HPDE6-E6E7 (cell line): Measurements from ENCODE around the gene PRTN3.
"Not testable (repeated sequence)": the region's sequence is repeated elsewhere in the genome, so short reads cannot be mapped to it uniquely, and the experiment has no call there.

Source experiments
- DNase-seq: peaks from one replicate; pipeline ENCODE4 v3.0.0; 2011; ENCODE audit warnings: missing footprints; ENCODE audit errors: extremely low spot score

Gene PRTN3

DNA sequence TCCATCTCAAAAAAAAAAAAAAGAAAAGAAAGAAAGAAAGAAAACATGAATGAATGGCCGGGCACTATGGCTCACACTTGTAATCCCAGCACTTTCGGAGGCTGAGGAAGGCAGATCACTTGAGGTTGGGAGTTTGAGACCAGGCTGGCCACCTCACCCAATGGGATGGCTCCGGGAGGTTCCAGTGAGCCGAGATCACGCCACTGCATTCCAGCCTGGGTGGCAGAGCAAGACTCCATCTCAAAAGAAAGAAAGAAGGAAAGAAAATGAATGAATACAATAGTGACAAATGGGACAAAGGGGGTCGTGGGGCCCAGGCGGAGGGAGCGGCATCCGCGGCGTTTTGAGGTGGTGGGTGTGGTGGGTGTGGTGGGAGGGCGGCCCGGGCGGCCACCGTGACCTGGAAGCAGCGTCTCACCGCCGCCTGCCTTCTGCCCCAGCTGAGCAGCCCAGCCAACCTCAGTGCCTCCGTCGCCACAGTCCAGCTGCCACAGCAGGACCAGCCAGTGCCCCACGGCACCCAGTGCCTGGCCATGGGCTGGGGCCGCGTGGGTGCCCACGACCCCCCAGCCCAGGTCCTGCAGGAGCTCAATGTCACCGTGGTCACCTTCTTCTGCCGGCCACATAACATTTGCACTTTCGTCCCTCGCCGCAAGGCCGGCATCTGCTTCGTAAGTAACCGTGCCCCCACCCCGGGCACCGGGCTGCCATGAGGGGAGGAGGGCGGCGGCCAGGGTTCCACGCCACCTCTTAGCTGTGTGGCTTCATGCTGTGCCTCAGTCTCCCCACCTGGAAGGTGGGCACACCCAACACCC, 5.1 kb downstream of the PRTN3 start:
- DNase-seq: no peak

DNA sequence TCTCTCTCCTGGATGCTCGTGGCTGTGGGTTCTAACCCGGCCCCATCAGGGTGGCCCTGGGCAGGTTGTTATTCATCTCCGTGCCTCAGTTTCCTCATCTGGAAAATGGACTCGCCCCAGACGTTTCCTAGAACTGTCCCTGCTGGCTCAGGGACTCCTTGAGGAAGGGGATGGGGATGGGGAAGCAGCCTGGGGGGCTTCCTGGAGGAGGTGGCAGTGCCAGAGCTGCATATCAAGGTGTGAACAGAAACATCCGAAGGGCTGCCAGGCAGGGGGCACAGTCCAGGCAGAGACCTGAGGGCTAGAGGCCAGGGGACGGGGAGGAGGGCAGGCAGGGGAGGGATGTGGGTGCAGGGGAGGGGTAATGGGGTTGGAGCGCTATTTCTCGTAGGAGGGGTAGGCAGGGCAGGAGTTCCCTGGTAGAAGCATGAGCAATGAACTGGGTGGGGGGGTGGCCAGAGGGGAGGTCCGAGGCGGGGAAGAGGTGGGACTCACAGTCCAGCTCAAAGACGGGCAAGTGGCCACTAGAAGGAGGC, 7.7 kb downstream of the PRTN3 start:
- no peak for DNase-seq

DNA sequence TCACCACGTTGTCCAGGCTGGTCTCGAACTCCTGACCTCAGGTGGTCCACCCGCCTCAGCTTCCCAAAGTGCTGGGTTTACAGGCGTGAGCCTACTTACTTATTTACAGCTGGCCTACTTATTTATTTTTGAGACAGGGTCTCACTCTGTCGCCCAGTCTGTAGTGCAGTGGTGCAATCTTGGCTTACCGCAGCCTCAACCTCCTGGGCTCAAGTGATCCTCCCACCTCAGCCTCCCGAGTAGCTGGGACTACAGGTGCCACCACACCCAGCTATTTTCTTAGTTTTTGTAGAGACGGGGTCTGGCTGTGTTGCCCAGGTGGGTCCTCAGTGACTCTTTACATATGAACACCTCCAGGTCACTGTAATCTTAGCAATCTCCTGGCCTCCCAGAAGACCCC, 8.4 kb downstream of the PRTN3 start:
- not testable (repeated sequence) for DNase-seq

DNA sequence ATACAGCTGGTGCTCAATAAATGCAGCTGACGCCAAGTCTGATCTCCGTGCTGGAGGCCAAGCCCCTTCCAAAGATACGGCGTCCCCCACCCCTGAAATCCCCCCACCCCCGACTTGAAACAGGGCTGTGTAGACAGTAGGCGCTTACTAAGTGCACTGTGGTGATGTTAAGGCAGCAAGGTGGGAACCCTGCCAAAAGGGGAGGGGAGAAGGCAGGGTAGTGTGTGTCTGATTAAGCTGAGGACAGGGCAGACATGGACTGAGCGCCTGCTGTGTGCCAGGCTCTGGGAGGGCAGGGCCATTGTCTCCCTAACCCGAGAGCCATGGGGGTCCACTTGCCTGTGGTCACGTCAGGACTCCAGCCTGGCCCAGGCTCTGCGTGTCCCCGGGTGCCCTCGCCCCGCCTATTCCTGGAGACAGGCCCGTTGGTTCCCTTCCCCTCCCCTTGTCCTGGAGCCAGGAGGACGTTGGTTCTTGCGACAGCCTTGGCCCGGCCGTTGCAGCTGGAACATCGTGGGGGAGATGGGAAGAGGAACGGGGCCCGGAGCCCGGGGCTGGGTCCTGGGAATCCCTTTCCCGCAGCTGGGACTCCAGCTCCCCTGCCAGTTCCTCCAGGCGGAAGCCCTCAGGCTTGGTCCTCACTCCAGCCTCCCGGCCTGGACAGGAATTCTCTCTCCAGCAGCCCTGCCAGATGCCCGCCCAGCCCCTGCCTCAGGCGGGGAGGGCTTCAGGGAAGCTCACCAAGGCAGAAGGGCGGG, 9.6 kb downstream of the PRTN3 start:
- DNase-seq: no peak

DNA sequence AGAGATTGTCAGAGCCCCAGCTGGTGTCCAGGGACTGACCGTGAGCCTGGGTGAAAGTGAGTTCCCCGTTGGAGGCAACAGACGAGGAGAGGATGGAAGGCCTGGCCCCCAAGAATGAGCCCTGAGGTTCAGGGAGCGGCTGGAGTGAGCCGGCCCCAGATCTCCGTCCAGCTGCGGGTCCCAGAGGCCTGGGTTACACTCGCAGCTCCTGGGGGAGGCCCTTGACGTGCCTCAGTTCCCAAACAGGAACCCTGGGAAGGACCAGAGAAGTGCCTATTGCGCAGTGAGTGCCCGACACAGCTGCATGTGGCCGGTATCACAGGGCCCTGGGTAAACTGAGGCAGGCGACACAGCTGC, 10.2 kb downstream of the PRTN3 start:
- DNase-seq: no peak

DNA sequence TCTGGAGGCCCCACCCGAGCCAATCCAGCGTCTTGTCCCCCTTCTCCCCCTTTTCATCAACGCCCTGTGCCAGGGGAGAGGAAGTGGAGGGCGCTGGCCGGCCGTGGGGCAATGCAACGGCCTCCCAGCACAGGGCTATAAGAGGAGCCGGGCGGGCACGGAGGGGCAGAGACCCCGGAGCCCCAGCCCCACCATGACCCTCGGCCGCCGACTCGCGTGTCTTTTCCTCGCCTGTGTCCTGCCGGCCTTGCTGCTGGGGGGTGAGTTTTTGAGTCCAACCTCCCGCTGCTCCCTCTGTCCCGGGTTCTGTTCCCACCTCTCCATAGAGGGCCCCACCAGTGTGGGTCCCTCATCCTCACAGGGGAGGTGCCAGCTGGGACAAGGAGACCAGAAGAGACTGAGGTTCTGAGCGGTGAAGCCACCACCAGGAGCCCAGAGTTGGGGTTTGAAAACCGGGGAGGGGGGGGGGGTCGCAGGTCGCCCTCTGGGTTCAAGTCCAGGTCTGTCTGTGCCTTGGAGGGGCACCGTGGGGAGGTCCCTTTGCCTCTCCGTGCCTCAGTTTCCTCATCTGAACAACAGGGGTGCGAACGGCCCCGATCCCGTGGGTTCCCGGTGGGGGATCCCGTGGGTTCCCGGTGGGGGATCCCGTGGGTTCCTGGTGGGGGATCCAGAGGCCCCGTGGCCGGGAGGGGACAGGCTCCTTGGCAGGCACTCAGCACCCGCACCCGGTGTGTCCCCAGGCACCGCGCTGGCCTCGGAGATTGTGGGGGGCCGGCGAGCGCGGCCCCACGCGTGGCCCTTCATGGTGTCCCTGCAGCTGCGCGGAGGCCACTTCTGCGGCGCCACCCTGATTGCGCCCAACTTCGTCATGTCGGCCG, 11.6 kb downstream of the PRTN3 start, which contains the start of gene ELANE:
ELANE (plus strand) TSS at position 168 of the 878 bp plus-strand sequence; CDS start at position 194, 26 bp downstream.
- no peak for DNase-seq

DNA sequence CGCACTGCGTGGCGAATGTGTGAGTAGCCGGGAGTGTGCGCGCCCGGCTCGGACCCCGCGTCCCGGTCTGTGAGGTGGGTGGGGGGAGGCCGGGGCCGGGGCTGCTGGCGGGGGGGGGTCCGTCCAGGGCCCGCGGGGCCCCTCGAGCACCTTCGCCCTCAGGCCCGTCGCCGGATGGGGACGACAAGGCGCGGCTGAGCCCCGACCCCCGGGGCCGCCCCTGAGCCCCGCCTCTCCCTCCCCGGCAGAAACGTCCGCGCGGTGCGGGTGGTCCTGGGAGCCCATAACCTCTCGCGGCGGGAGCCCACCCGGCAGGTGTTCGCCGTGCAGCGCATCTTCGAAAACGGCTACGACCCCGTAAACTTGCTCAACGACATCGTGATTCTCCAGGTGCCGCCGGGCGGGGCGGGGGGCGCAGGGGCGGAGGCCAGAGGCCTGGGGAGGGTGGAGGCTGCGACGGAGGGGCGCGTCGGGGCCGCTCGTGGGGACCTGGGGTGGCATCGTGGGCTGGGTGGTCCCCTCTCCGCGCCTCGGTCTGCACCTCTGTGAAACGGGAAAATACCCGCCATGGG, 12.3 kb downstream of the PRTN3 start:
- no peak for DNase-seq

DNA sequence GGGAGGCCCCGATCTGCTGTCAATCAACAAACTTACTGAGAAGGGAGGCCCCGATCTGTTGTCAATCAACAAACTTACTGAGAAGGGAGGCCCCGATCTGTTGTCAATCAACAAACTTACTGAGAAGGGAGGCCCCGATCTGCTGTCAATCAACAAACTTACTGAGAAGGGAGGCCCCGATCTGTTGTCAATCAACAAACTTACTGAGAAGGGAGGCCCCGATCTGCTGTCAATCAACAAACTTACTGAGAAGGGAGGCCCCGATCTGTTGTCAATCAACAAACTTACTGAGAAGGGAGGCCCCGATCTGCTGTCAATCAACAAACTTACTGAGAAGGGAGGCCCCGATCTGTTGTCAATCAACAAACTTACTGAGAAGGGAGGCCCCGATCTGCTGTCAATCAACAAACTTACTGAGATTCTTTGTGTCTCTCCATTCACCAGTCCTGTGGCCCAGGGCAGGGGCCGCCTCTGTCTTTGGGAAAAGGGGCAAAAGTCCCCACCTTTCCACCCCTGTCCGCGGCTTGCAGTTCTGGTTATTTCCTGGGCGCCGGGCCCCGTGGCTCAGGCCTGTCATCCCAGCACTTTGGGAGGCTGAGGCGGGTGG, 12.9 kb downstream of the PRTN3 start:
- not testable (repeated sequence) for DNase-seq

DNA sequence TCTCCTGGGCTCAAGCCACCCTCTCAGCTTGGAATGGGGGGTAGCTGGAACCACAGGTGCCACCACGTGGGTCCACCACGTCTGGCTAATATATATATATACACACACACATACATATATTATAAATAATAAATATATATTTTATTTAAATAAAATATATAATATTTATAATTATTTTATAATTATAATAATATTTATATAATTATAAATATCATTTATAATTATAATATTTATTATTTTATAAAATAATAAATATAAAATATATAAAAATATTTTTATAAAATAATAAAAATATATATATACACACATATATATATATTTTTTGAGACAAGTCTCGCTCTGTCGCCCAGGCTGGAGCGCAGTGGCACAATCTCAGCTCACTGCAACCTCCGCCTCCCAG, 13.8 kb downstream of the PRTN3 start:
- no peak for DNase-seq

DNA sequence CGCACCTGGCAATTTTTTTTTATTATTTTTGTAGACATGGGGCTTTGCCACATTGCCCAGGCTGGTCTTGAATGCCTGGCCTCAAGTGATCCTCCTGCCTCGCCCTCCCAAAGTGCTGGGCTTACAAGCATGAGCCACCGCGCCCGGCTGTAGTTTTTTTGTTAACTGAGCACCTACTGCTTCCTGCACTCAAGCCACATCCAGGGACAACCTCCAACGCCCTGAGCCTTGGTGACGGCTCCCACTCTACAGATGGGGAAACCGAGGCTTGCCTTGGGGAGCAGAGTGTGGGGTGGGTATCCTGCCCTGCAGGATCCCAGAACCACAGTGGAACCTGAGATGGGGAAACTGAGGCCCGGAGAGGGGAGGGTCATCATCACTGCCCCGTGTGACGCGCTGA, 14.3 kb downstream of the PRTN3 start:
- no peak for DNase-seq

DNA sequence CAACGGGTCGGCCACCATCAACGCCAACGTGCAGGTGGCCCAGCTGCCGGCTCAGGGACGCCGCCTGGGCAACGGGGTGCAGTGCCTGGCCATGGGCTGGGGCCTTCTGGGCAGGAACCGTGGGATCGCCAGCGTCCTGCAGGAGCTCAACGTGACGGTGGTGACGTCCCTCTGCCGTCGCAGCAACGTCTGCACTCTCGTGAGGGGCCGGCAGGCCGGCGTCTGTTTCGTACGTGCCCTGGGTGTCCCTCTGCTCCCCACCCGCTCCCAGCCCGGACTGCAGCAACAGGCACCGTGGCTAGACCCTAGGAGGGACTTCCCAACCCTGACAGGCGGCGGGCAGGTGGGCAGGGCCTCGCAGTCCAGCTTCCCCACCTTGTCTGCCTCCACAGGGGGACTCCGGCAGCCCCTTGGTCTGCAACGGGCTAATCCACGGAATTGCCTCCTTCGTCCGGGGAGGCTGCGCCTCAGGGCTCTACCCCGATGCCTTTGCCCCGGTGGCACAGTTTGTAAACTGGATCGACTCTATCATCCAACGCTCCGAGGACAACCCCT, 14.8 kb downstream of the PRTN3 start:
- DNase-seq: no peak

DNA sequence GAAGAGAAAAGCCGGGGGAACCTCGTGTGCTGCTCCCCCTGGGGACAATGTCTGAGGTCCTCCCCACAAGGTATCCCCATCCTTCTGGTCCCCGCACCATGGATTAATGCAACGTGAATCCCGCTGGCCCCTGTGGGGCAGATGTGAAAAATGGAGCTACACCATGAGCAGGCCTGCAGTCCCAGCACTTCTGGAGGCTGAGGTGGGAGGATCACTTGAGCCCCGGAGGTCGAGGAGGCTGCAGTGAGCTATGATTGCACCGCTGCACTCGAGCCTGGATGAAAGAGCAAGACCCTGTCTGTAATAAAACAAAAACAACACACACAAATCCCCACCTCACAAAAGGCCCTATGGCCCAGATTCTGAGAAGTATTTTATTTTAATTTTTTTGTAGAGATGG, 17.5 kb downstream of the PRTN3 start:
- DNase-seq: no peak

DNA sequence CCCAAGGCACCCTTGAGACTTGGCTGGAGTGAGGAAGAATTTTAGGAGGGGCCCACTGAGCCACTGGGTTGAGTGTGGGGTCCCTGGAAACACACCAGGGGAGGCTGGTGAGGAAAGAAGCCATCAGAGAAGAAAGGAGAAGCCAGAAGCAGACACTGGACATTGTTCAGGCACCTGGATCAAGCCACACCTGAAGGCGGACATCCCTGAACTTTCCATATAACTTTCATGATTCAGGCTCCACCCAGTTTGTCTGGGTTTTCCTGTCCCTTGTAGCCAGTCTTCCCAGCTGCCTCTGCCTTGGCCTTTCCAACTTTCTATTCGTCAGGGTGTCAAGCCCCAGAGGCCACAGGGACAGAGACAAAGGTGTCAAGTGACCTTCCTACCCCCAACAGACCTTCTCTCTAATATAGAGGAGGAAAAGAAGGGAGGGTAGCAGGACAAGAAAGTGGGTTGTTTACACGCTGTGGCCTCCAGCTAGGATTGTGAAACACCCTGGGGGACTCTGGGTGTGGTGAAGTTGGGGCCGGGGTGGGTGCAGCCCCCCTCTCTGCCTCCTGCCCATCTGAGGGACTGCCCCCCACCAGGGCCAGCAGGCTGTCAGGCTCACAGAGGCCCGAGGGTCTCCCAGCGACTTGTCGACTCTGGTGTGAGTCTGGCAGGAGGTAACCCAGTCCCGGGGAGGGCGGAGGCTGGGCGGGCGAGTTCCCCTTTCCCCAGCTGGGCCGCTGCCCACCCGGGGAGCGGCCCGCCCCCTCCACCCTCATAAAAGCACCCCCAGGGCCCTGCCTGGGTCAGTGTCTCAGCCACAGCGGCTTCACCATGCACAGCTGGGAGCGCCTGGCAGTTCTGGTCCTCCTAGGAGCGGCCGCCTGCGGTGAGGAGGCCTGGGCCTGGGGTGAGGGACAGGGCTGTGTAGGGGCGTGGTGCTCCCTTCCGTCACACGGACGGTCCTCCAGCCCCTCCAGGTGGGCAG, 18.4 kb downstream of the PRTN3 start, which contains the start of gene CFD:
CFD (plus strand) TSS at position 797 of the 976 bp plus-strand sequence; CDS start at position 823, 26 bp downstream.
- DNase-seq: no peak

DNA sequence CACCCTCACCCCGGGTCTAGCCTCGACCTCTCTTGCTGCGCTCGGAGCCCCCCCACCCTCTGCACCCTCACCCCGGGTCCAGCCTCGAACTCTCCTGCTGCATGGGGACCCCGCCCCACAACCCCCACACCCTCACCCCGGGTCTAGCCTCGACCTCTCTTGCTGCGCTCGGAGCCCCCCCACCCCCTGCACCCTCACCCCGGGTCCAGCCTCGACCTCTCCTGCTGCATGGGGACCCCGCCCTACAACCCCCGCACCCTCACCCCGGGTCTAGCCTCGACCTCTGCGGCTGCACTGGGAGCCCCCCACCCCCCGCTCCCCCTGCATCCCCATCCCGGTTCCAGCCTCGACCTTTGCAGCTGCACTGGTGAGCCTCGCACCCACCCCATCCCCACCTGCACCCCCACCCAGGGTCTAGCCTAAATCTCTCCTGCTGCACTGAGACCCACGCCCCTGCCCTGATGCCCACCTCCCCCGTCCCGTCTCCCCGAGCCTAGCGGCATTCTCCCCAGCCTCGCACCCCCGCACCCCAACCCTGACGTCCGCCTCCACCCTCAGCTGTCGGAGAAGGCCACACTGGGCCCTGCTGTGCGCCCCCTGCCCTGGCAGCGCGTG, 20.4 kb downstream of the PRTN3 start:
- DNase-seq: no peak

DNA sequence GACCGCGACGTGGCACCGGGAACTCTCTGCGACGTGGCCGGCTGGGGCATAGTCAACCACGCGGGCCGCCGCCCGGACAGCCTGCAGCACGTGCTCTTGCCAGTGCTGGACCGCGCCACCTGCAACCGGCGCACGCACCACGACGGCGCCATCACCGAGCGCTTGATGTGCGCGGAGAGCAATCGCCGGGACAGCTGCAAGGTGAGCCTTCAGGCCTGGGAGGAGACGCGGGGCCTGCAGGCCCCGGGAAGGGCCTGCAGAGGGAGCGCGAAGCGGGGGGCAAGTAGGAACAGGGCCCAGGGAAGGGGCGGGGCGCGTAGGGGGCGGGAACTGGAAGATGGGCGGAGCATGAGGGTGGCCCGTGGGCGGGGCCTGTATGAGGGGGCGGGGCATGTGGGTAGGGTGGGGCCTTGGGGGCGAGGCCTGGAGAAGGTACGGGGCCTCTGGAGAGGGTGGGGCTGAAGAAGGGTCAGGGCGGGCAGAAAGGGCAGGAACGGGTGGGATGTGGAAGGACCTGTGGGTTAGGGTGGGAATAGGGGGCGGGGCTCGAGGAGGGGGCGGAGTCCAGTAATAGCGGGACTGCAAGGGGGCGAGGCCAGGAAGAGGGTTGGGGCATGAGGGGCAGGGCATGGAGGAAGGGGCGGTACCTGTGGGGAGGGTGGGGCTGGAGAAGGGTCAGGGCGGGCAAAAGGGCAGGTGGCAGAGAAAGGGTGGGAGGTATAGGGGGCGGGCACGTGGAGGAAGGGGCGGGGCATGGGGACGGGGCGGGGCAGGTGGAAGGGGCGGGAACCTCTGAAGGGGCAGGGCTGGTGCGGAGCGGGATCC, 21.2 kb downstream of the PRTN3 start:
- no peak for DNase-seq

DNA sequence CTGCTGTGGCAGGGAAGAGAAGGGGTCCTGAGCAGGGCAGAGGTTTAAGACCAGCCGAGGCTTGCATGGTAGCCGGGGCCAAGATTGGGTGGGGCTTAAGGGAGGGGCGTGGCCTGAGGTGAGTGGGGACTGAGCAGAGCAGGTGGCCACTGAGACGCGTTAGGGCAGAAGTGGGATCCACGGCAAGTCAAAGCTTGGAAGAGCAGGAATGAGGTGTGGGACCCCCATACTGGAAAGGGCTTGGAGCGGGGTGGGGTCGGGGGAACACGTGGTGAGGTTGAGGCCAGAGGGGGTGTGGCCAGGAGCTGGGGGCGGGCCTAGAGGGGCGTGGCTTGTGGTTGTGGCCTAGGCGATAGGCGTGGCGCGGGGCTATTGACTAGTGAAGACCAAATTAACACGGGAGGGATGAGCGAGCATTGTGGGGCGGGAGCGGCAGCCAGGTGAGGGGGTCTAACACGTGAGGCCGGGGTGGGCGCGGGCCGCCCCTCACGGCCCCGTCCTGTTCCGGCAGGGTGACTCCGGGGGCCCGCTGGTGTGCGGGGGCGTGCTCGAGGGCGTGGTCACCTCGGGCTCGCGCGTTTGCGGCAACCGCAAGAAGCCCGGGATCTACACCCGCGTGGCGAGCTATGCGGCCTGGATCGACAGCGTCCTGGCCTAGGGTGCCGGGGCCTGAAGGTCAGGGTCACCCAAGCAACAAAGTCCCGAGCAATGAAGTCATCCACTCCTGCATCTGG, 21.9 kb downstream of the PRTN3 start:
- DNase-seq: no peak

DNA sequence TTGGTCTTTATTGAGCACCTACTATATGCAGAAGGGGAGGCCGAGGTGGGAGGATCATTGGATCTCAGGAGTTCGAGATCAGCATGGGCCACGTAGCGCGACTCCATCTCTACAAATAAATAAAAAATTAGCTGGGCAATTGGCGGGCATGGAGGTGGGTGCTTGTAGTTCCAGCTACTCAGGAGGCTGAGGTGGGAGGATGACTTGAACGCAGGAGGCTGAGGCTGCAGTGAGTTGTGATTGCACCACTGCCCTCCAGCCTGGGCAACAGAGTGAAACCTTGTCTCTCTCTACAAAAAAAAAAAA, 22.5 kb downstream of the PRTN3 start:
- DNase-seq: no peak
